Heart right ventricle (tissue), 16 donors: Measurements from ENCODE around the gene TPX2. TPM values are rescaled to one million over a fixed set of nuclear protein-coding genes. Genes with fewer than 3 reads are reported as not detected.
A peak's percentile ranks its signal among the peaks of the same experiment; 100 is the strongest.
"Not testable (repeated sequence)": the region's sequence is repeated elsewhere in the genome, so short reads cannot be mapped to it uniquely, and the experiment has no call there.

Experiments used
- ATAC-seq, 8 donors: fragments of 200-7000 bp; cut with Tn5 transposase; one replicate each; pipeline ENCODE4 v1.9.1; 2020; ENCODE audit warnings: mild to moderate bottlenecking in 8 of 8, moderate library complexity in 8 of 8, moderate number of reproducible peaks in 1 of 8
- DNase-seq, 2 donors: peaks; one replicate each; pipeline ENCODE4 v3.0.0-alpha.2; 2020
- H3K27ac ChIP-seq, 10 donors: fragments of 200-600 bp; sonication (generic) in 2 of 10; one replicate each; pipeline versions ENCODE4 v1.5.0 to v1.8.0; 2020 to 2022; ENCODE audit warnings: mild to moderate bottlenecking in 3 of 10
- H3K27me3 ChIP-seq, 7 donors: fragments of 200-600 bp; one replicate each; pipeline ENCODE4 v1.8.0; 2021 to 2022; ENCODE audit warnings: mild to moderate bottlenecking in 2 of 7
- H3K36me3 ChIP-seq, 9 donors: fragments of 200-600 bp; sonication (generic) in 1 of 9; one replicate each; pipeline versions ENCODE4 v1.5.0 to v1.8.0; 2020 to 2022; ENCODE audit warnings: mild to moderate bottlenecking in 2 of 9
- H3K4me1 ChIP-seq, 9 donors: fragments of 200-600 bp; sonication (generic) in 1 of 9; one replicate each; pipeline versions ENCODE4 v1.5.0 to v1.8.0; 2020 to 2022; ENCODE audit warnings: mild to moderate bottlenecking in 4 of 9
- H3K4me3 ChIP-seq, 10 donors: fragments of 200-600 bp; sonication (generic) in 2 of 10; one replicate each; pipeline versions ENCODE4 v1.5.0 to v1.8.0; 2020 to 2022; ENCODE audit warnings: mild to moderate bottlenecking in 7 of 10, moderate library complexity in 2 of 10
- H3K9me3 ChIP-seq, 11 donors: fragments of 200-600 bp in 10 of 11; sonication (generic) in 2 of 11; one replicate each; pipeline versions ENCODE4 v1.5.0 to v1.8.0; 2013 to 2022; ENCODE audit warnings: mild to moderate bottlenecking in 2 of 11, control low read depth in 1 of 11, moderate library complexity in 1 of 11
- CTCF ChIP-seq, 9 donors: fragments of 200-600 bp; sonication (generic) in 2 of 9; IDR thresholded peaks; one replicate each; pipeline versions ENCODE4 v1.5.0 to v1.8.0; 2021 to 2022; ENCODE audit warnings: antibody characterized with exemption in 9 of 9, mild to moderate bottlenecking in 5 of 9, moderate library complexity in 1 of 9
- WGBS, 2 donors: extraction: QIAGEN DNeasy Blood & Tissue Kit; methylation state at CpG; one replicate each; pipeline ENCODE4 v1.1.7; 2013; ENCODE audit warnings: inconsistent platforms in 1 of 2; 5-methylcytosine and 5-hydroxymethylcytosine counted together
- intact Hi-C, 10 donors: fragments of 100-400 bp; cut with DNase I; formaldehyde crosslinking; loops; one replicate each; pipeline versions ENCODE4 v1.11.1 to v1.14.2; 2022
- polyA plus RNA-seq, 2 donors: library from polyadenylated mRNA; stranded (reverse); fragments of 200-250 nt; gene quantifications; one replicate each; pipeline ENCODE4 v1.2.3, GENCODE V29; 2013
- total RNA-seq, 10 donors: library from RNA; stranded (reverse); fragmentation: NEBNext Ultra II Directional in 3 of 10; extraction: Animal tissue kit (Norgen Biotek cat#: 25700) in 3 of 10; gene quantifications; one replicate each; pipeline versions ENCODE4 v1.2.1 to v1.2.4, GENCODE V29; 2021 to 2023
- donor health status: Arrhythmogenic right ventricular cardiomyopathy.
- donor health status: ischemic (EF 13 %, LVEDD 7.1; RV severe dilation, severe dysfunction).
- donor health status: healthy with polysubstance abuse.
- donor health status: DM: no; HTN: yes; CAD: no.
- donor health status: DM: no; HTN: no; CAD: no.
- donor health status: ischemic (EF 25% LVEDD 6.9; RV normal size, moderate dysfunction).
- donor health status: ischemic (EF 25% LVEDD 5.7; RV mildly dilated, moderate dysfunction).
- donor health status: healthy.
- donor health status: DM: yes; HTN: yes; CAD: no.
- donor health status: Ischemic cardiomyopathy.
- donor health status: ischemic (EF 35%, LVEDD 5.7; RV mildly dilated, moderate dysfunction).
- donor health status: nonischemic (EF 11% LVEDD 7.7; RV severe dilation, severe dysfunction).
- donor health status: DM: yes; HTN: yes; CAD: no.
- donor health status: PGD.
- donor health status: ischemic (EF 29% LVEDD 5.4; RV normal size, mild dysfunction).
- donor health status: nonischemic (EF 23%, LVEDD 6.1; RV moderate dilation, normal function).

TPX2 gene
- total and polyA plus RNA-seq, 12 donors = 0.17 to 9.6 (median 0.78) TPM

DNA sequence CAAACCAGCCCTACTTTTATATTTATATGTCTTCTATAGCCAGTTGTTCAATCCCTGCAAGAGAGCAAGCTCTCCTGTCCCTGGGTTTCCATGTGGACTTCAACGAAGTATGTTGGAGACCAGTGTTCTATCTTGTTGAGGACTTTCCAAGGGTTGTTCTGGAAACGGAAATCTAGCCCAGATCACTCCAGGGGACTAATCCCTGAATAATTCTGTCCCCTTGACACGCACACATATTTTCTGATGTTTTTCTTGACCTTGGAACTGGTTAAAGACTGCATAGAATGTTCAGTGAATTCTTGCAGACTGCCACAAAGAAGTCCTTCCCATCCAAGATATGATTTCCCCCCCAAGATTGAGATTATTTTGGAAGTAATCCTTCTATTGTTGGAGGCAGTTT is 70.6 kb downstream of the TPX2 start:
- ATAC-seq (no peak), DNase-seq (no peak)
- TF ChIP-seq CTCF (IDR thresholded peaks at IDR 0.05) = no peak
- Histone ChIP-seq H3K4me3 (no peak overlapping the region), H3K9me3 (no peaks in the 10 kb centered on the region), H3K27me3 (no peaks in the 10 kb centered on the region), H3K4me1 (peaks cover 7 to 41% (median 23%) of the 10 kb centered on the region in 9 donors), H3K27ac (peak overlapping the region in 3 of 10 donors; percentile 16 to 33 (median 23)), H3K36me3 (no peaks in the 10 kb centered on the region)
- WGBS, 2 donors = 76 to 78% methylated on average over 3 of the region's 3 CpGs
- intact Hi-C loops = no loop called here

- ATAC-seq = no peak
- Histone ChIP-seq H3K4me1 (peaks cover 13 to 47% (median 34%) of the 10 kb centered on the region in 9 donors), H3K27ac (peak overlapping the region in 8 of 10 donors; percentile 42 to 88 (median 74)), H3K36me3 (no peaks in the 10 kb centered on the region), H3K27me3 (no peaks in the 10 kb centered on the region), H3K4me3 (no peak overlapping the region), H3K9me3 (no peaks in the 10 kb centered on the region)
- DNase-seq = no peak
- intact Hi-C loops = no loop called here
- no peak for TF ChIP-seq CTCF (IDR thresholded peaks at IDR 0.05)
- 77 to 79% methylated on average over 4 of the region's 4 CpGs for WGBS, 2 donors
These were observed 72.1 kb downstream of the TPX2 start for GRCh38 chr20:31811198-31811597.

GRCh38 chr20:31811796-31812728 is 73.0 kb downstream of the TPX2 start:
- DNase-seq = no peak
- no peak for TF ChIP-seq CTCF (IDR thresholded peaks at IDR 0.05)
- H3K4me3 ChIP-seq = no peak overlapping the region
- no peaks in the 10 kb centered on the region for H3K36me3 ChIP-seq
- peak; percentile 31 to 78 (median 62) for ATAC-seq
- no peaks in the 10 kb centered on the region for H3K27me3 ChIP-seq
- H3K9me3 ChIP-seq = no peaks in the 10 kb centered on the region
- peak overlapping the region; percentile 42 to 88 (median 72) for H3K27ac ChIP-seq
- H3K4me1 ChIP-seq = peaks cover 13 to 46% (median 34%) of the 10 kb centered on the region in 9 donors
- intact Hi-C loops = no loop called here
- WGBS, 2 donors = 20 to 32% methylated on average over 15 of the region's 15 CpGs

DNA sequence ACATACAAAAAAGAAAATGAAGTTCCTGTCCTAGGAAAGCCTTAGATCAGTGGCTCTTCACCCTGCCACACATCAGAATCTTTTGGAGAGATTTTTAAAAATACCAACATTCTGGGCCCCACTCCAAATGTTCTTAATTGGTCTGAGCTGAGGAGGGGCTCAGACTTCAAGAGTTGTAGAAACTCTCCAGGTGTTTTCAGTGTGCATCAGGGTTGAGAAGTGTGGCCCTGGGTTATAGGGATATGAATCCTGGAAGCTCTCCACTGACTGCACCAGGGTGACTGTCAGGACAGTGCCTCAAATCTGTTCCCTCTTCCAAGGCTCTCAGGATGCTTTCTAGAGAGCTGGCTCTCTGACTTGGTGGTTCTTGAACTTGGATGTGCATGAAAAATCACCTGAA is 74.5 kb downstream of the TPX2 start:
- no peaks in the 10 kb centered on the region for H3K9me3 ChIP-seq
- peak overlapping the region in 1 of 10 donors; percentile 1 for H3K27ac ChIP-seq
- H3K27me3 ChIP-seq = no peaks in the 10 kb centered on the region
- TF ChIP-seq CTCF (IDR thresholded peaks at IDR 0.05) = no peak
- ATAC-seq = no peak
- intact Hi-C loops = no loop called here
- H3K4me1 ChIP-seq = peaks cover 13 to 46% (median 34%) of the 10 kb centered on the region in 9 donors
- H3K36me3 ChIP-seq = no peaks in the 10 kb centered on the region
- no peak for DNase-seq
- H3K4me3 ChIP-seq = no peak overlapping the region

GRCh38 chr20:31814142-31814541 is 75.1 kb downstream of the TPX2 start:
- H3K9me3 ChIP-seq, ATAC-seq, H3K36me3 ChIP-seq, H3K4me3 ChIP-seq, DNase-seq, intact Hi-C loops, H3K27me3 ChIP-seq: not testable (repeated sequence)
- H3K4me1 ChIP-seq = peaks cover 13 to 49% (median 35%) of the 10 kb centered on the region in 9 donors
- WGBS, 2 donors = 90 to 94% methylated on average over 7 of the region's 7 CpGs
- peak overlapping the region in 1 of 10 donors; percentile 1 for H3K27ac ChIP-seq
